Measurements from ENCODE around the gene CMPK2. TPM values are rescaled to one million over a fixed set of nuclear protein-coding genes. Genes with fewer than 3 reads are reported as not detected.

The CMPK2 gene
- total and polyA plus RNA-seq, 4 donors: 2.4 to 7.4 (median 4.5) TPM

- Histone ChIP-seq H3K27me3 (ENCODE audit: control insufficient read depth in 1 of 2, insufficient read depth in 2 of 2, low read length in 1 of 2) (no peaks in the 10 kb centered on the region), H3K4me1 (ENCODE audit: control insufficient read depth in 1 of 2, insufficient read depth in 2 of 2, low read length in 2 of 2) (no peaks in the 10 kb centered on the region), H3K4me3 (ENCODE audit: low read length in 2 of 2) (no peak overlapping the region), H3K36me3 (ENCODE audit: control insufficient read depth in 1 of 2, insufficient read depth in 2 of 2, low read length in 1 of 2) (no peaks in the 10 kb centered on the region), H3K9me3 (ENCODE audit: control insufficient read depth, low read length) (peaks cover 1% of the 10 kb centered on the region), H3K27ac (ENCODE audit: low read depth in 1 of 2, low read length in 2 of 2) (no peak overlapping the region)
- 87 to 93% methylated on average over 1 of the region's 1 CpG for WGBS, 2 donors
- no peak for ATAC-seq (ENCODE audit: low FRiP score)
- DNase-seq: no peak
- intact Hi-C loops (cut with DNase I): no loop called here
Observed at GRCh38 chr2:6876309-6876708, 10.6 kb upstream of the CMPK2 start.

- H3K9me3 ChIP-seq (ENCODE audit: control insufficient read depth, low read length): peaks cover 1% of the 10 kb centered on the region
- no peak for DNase-seq
- H3K27me3 ChIP-seq (ENCODE audit: control insufficient read depth in 1 of 2, insufficient read depth in 2 of 2, low read length in 1 of 2): no peaks in the 10 kb centered on the region
- intact Hi-C loops (cut with DNase I): no loop called here
- no peaks in the 10 kb centered on the region for H3K36me3 ChIP-seq (ENCODE audit: control insufficient read depth in 1 of 2, insufficient read depth in 2 of 2, low read length in 1 of 2)
- H3K4me1 ChIP-seq (ENCODE audit: control insufficient read depth in 1 of 2, insufficient read depth in 2 of 2, low read length in 2 of 2): peaks cover 0 to 5% of the 10 kb centered on the region in 2 donors
- WGBS, 2 donors: 93 to 96% methylated on average over 3 of the region's 3 CpGs
- H3K4me3 ChIP-seq (ENCODE audit: low read length in 2 of 2): no peak overlapping the region
- ATAC-seq (ENCODE audit: low FRiP score): no peak
- no peak overlapping the region for H3K27ac ChIP-seq (ENCODE audit: low read depth in 1 of 2, low read length in 2 of 2)
Observed at GRCh38 chr2:6874032-6874431, 8.3 kb upstream of the CMPK2 start.

- ATAC-seq (ENCODE audit: low FRiP score) (no peak), DNase-seq (no peak)
- Histone ChIP-seq H3K9me3 (ENCODE audit: control insufficient read depth, low read length) (peaks cover 1% of the 10 kb centered on the region), H3K27me3 (ENCODE audit: control insufficient read depth in 1 of 2, insufficient read depth in 2 of 2, low read length in 1 of 2) (no peaks in the 10 kb centered on the region), H3K4me1 (ENCODE audit: control insufficient read depth in 1 of 2, insufficient read depth in 2 of 2, low read length in 2 of 2) (peaks cover 0 to 5% of the 10 kb centered on the region in 2 donors), H3K36me3 (ENCODE audit: control insufficient read depth in 1 of 2, insufficient read depth in 2 of 2, low read length in 1 of 2) (no peaks in the 10 kb centered on the region), H3K4me3 (ENCODE audit: low read length in 2 of 2) (no peak overlapping the region), H3K27ac (ENCODE audit: low read depth in 1 of 2, low read length in 2 of 2) (no peak overlapping the region)
- intact Hi-C loops (cut with DNase I): no loop called here
- 94 to 95% methylated on average over 2 of the region's 2 CpGs for WGBS, 2 donors
Observed at GRCh38 chr2:6872394-6872793, 6.7 kb upstream of the CMPK2 start.

- DNase-seq: no peak
- Histone ChIP-seq H3K9me3 (ENCODE audit: control insufficient read depth, low read length) (no peaks in the 10 kb centered on the region), H3K36me3 (ENCODE audit: control insufficient read depth in 1 of 2, insufficient read depth in 2 of 2, low read length in 1 of 2) (no peaks in the 10 kb centered on the region), H3K27me3 (ENCODE audit: control insufficient read depth in 1 of 2, insufficient read depth in 2 of 2, low read length in 1 of 2) (no peaks in the 10 kb centered on the region), H3K4me3 (ENCODE audit: low read length in 2 of 2) (no peak overlapping the region), H3K4me1 (ENCODE audit: control insufficient read depth in 1 of 2, insufficient read depth in 2 of 2, low read length in 2 of 2) (peaks cover 0 to 5% of the 10 kb centered on the region in 2 donors), H3K27ac (ENCODE audit: low read depth in 1 of 2, low read length in 2 of 2) (no peak overlapping the region)
- no peak for ATAC-seq (ENCODE audit: low FRiP score)
- 95 to 96% methylated on average over 7 of the region's 7 CpGs for WGBS, 2 donors
- intact Hi-C loops (cut with DNase I): no loop called here
Observed at GRCh38 chr2:6866982-6867381, 1.3 kb upstream of the CMPK2 start.

GRCh38 chr2:6866275-6866671 lies 566 bp upstream of the CMPK2 start:
- H3K36me3 ChIP-seq (ENCODE audit: control insufficient read depth in 1 of 2, insufficient read depth in 2 of 2, low read length in 1 of 2): no peaks in the 10 kb centered on the region
- peak overlapping the region in 1 of 2 donors; percentile 7 for H3K27ac ChIP-seq (ENCODE audit: low read depth in 1 of 2, low read length in 2 of 2)
- H3K27me3 ChIP-seq (ENCODE audit: control insufficient read depth in 1 of 2, insufficient read depth in 2 of 2, low read length in 1 of 2): no peaks in the 10 kb centered on the region
- intact Hi-C loops (cut with DNase I): no loop called here
- peak overlapping the region; percentile 82 to 93 for H3K4me3 ChIP-seq (ENCODE audit: low read length in 2 of 2)
- H3K9me3 ChIP-seq (ENCODE audit: control insufficient read depth, low read length): no peaks in the 10 kb centered on the region
- DNase-seq (no peak), ATAC-seq (ENCODE audit: low FRiP score) (no peak)
- 13% methylated on average over 9 of the region's 9 CpGs for WGBS, 2 donors
- peaks cover 0 to 5% of the 10 kb centered on the region in 2 donors for H3K4me1 ChIP-seq (ENCODE audit: control insufficient read depth in 1 of 2, insufficient read depth in 2 of 2, low read length in 2 of 2)

- Histone ChIP-seq H3K9me3 (ENCODE audit: control insufficient read depth, low read length) (no peaks in the 10 kb centered on the region), H3K27ac (ENCODE audit: low read depth in 1 of 2, low read length in 2 of 2) (no peak overlapping the region), H3K36me3 (ENCODE audit: control insufficient read depth in 1 of 2, insufficient read depth in 2 of 2, low read length in 1 of 2) (no peaks in the 10 kb centered on the region), H3K4me1 (ENCODE audit: control insufficient read depth in 1 of 2, insufficient read depth in 2 of 2, low read length in 2 of 2) (no peaks in the 10 kb centered on the region), H3K27me3 (ENCODE audit: control insufficient read depth in 1 of 2, insufficient read depth in 2 of 2, low read length in 1 of 2) (no peaks in the 10 kb centered on the region), H3K4me3 (ENCODE audit: low read length in 2 of 2) (peak overlapping the region; percentile 82 to 93)
- peak in 1 of 2 donors; percentile 80 for DNase-seq
- WGBS, 2 donors: 10 to 11% methylated on average over 36 to 37 of the region's 37 CpGs
- no peak for ATAC-seq (ENCODE audit: low FRiP score)
- intact Hi-C loops (cut with DNase I): no loop called here
Observed at GRCh38 chr2:6864923-6865345, 773 bp downstream of the CMPK2 start.

- no peaks in the 10 kb centered on the region for H3K27me3 ChIP-seq (ENCODE audit: control insufficient read depth in 1 of 2, insufficient read depth in 2 of 2, low read length in 1 of 2)
- H3K9me3 ChIP-seq (ENCODE audit: control insufficient read depth, low read length): peaks cover under 1% of the 10 kb centered on the region
- H3K4me1 ChIP-seq (ENCODE audit: control insufficient read depth in 1 of 2, insufficient read depth in 2 of 2, low read length in 2 of 2): no peaks in the 10 kb centered on the region
- H3K36me3 ChIP-seq (ENCODE audit: control insufficient read depth in 1 of 2, insufficient read depth in 2 of 2, low read length in 1 of 2): no peaks in the 10 kb centered on the region
- ATAC-seq (ENCODE audit: low FRiP score) (no peak), DNase-seq (no peak)
- intact Hi-C loops (cut with DNase I): no loop called here
- H3K27ac ChIP-seq (ENCODE audit: low read depth in 1 of 2, low read length in 2 of 2): no peak overlapping the region
- 80 to 81% methylated on average over 8 of the region's 8 CpGs for WGBS, 2 donors
- H3K4me3 ChIP-seq (ENCODE audit: low read length in 2 of 2): no peak overlapping the region
Observed at GRCh38 chr2:6864231-6864754, 1.4 kb downstream of the CMPK2 start.

- DNase-seq (no peak), ATAC-seq (ENCODE audit: low FRiP score) (no peak)
- Histone ChIP-seq H3K4me1 (ENCODE audit: control insufficient read depth in 1 of 2, insufficient read depth in 2 of 2, low read length in 2 of 2) (no peaks in the 10 kb centered on the region), H3K27me3 (ENCODE audit: control insufficient read depth in 1 of 2, insufficient read depth in 2 of 2, low read length in 1 of 2) (no peaks in the 10 kb centered on the region), H3K36me3 (ENCODE audit: control insufficient read depth in 1 of 2, insufficient read depth in 2 of 2, low read length in 1 of 2) (no peaks in the 10 kb centered on the region), H3K27ac (ENCODE audit: low read depth in 1 of 2, low read length in 2 of 2) (no peak overlapping the region), H3K9me3 (ENCODE audit: control insufficient read depth, low read length) (peaks cover 1% of the 10 kb centered on the region), H3K4me3 (ENCODE audit: low read length in 2 of 2) (no peak overlapping the region)
- intact Hi-C loops (cut with DNase I): no loop called here
- WGBS, 2 donors: 92 to 94% methylated on average over 6 of the region's 6 CpGs
Observed at GRCh38 chr2:6863792-6864191, 1.9 kb downstream of the CMPK2 start.

- Histone ChIP-seq H3K9me3 (ENCODE audit: control insufficient read depth, low read length) (peaks cover 1% of the 10 kb centered on the region), H3K27me3 (ENCODE audit: control insufficient read depth in 1 of 2, insufficient read depth in 2 of 2, low read length in 1 of 2) (no peaks in the 10 kb centered on the region), H3K4me3 (ENCODE audit: low read length in 2 of 2) (no peak overlapping the region), H3K27ac (ENCODE audit: low read depth in 1 of 2, low read length in 2 of 2) (no peak overlapping the region), H3K36me3 (ENCODE audit: control insufficient read depth in 1 of 2, insufficient read depth in 2 of 2, low read length in 1 of 2) (no peaks in the 10 kb centered on the region), H3K4me1 (ENCODE audit: control insufficient read depth in 1 of 2, insufficient read depth in 2 of 2, low read length in 2 of 2) (no peaks in the 10 kb centered on the region)
- ATAC-seq (ENCODE audit: low FRiP score) (no peak), DNase-seq (no peak)
- 98 to 99% methylated on average over 3 of the region's 3 CpGs for WGBS, 2 donors
- intact Hi-C loops (cut with DNase I): no loop called here
Observed at GRCh38 chr2:6860296-6860695, 5.4 kb downstream of the CMPK2 start.
